BLaER1 treated with 17β-estradiol and CSF1 and Interleukin-3, amounts not matched to agents 10 nM and 100 nM (cell line): ENCODE measurements around the gene ZBTB44.

ENCODE experiments used
- H3K27ac ChIP-seq, 11 experiments: shearing (Covaris generic); formaldehyde crosslinking; 2 replicates each; pipeline ENCODE4 v1.8.1; 2022
- H3K27me3 ChIP-seq, 11 experiments: shearing (Covaris generic); formaldehyde crosslinking; 2 replicates each; pipeline ENCODE4 v1.8.1; 2022
- H3K36me3 ChIP-seq, 11 experiments: shearing (Covaris generic); formaldehyde crosslinking; 2 replicates each; pipeline ENCODE4 v1.8.1; 2022
- H3K4me1 ChIP-seq, 10 experiments: shearing (Covaris generic); formaldehyde crosslinking; 2 replicates each; pipeline ENCODE4 v1.8.1; 2022
- H3K4me2 ChIP-seq, 11 experiments: shearing (Covaris generic); formaldehyde crosslinking; 2 replicates each; pipeline ENCODE4 v1.8.1; 2022
- H3K4me3 ChIP-seq, 10 experiments: shearing (Covaris generic); formaldehyde crosslinking; 2 replicates each; pipeline ENCODE4 v1.8.1; 2022
- H3K9ac ChIP-seq, 11 experiments: shearing (Covaris generic); formaldehyde crosslinking; 2 replicates each; pipeline ENCODE4 v1.8.1; 2022
- H3K9me3 ChIP-seq, 11 experiments: shearing (Covaris generic); formaldehyde crosslinking; replicated peaks in 1 of 11; 2 replicates each; pipeline ENCODE4 v1.8.1; 2022
- H4K20me1 ChIP-seq, 11 experiments: shearing (Covaris generic); formaldehyde crosslinking; 2 replicates each; pipeline ENCODE4 v1.8.1; 2022
- Cebpa-rat ChIP-seq, 11 experiments: shearing (Covaris generic); IDR thresholded peaks; 2 replicates each; pipeline ENCODE4 v1.8.1; 2022

ZBTB44 gene

GRCh38 chr11:130181295-130182272, 133.1 kb downstream of the ZBTB44 start:
- H3K36me3 ChIP-seq = no peaks in the 10 kb centered on the region
- H4K20me1 ChIP-seq = no peaks in the 10 kb centered on the region
- H3K4me3 ChIP-seq = no peak overlapping the region
- peak overlapping the region in 2 of 11 experiments; percentile 33 to 35; a peak in 2 of 22 replicates for H3K27ac ChIP-seq
- H3K9ac ChIP-seq = no peak overlapping the region
- peaks cover 0 to 3% (median 0%) of the 10 kb centered on the region in 11 experiments; a peak in 1 of 22 replicates for H3K9me3 ChIP-seq
- no peaks in the 10 kb centered on the region for H3K27me3 ChIP-seq
- TF ChIP-seq Cebpa-rat (IDR thresholded peaks at IDR 0.05) = no peak; a peak in 1 of 22 replicates
- H3K4me1 ChIP-seq = peaks cover 25 to 57% (median 39%) of the 10 kb centered on the region in 10 experiments
- peak overlapping the region in 7 of 11 experiments; percentile 6 to 79 (median 70); a peak in 9 of 22 replicates for H3K4me2 ChIP-seq

- Histone ChIP-seq H3K27me3 (no peaks in the 10 kb centered on the region), H4K20me1 (no peaks in the 10 kb centered on the region), H3K4me2 (peak overlapping the region in 7 of 11 experiments; percentile 6 to 81 (median 71); a peak in 10 of 22 replicates), H3K27ac (no peak overlapping the region; a peak in 1 of 22 replicates), H3K9me3 (peaks cover 0 to 3% (median 0%) of the 10 kb centered on the region in 11 experiments; a peak in 6 of 22 replicates), H3K4me1 (peaks cover 25 to 57% (median 39%) of the 10 kb centered on the region in 10 experiments), H3K4me3 (no peak overlapping the region), H3K36me3 (no peaks in the 10 kb centered on the region), H3K9ac (no peak overlapping the region)
- TF ChIP-seq Cebpa-rat (IDR thresholded peaks at IDR 0.05) = no peak
Measured at GRCh38 chr11:130180896-130181294, 133.8 kb downstream of the ZBTB44 start.

GRCh38 chr11:130180491-130180890, 134.2 kb downstream of the ZBTB44 start:
- no peaks in the 10 kb centered on the region for H3K27me3 ChIP-seq
- no peaks in the 10 kb centered on the region for H3K36me3 ChIP-seq
- no peaks in the 10 kb centered on the region for H4K20me1 ChIP-seq
- H3K4me2 ChIP-seq = peak overlapping the region in 9 of 11 experiments; percentile 64 to 81 (median 71); a peak in 14 of 22 replicates
- H3K27ac ChIP-seq = peak overlapping the region in 2 of 11 experiments; percentile 16 to 24; a peak in 5 of 22 replicates
- H3K4me3 ChIP-seq = no peak overlapping the region
- no peak for TF ChIP-seq Cebpa-rat (IDR thresholded peaks at IDR 0.05)
- H3K9ac ChIP-seq = no peak overlapping the region
- H3K4me1 ChIP-seq = peaks cover 25 to 57% (median 39%) of the 10 kb centered on the region in 10 experiments
- H3K9me3 ChIP-seq = peaks cover 0 to 7% (median under 1%) of the 10 kb centered on the region in 11 experiments; a peak in 7 of 22 replicates

- Histone ChIP-seq H3K4me3 (no peak overlapping the region), H3K36me3 (no peaks in the 10 kb centered on the region), H3K4me2 (peak overlapping the region; percentile 52 to 81 (median 71); a peak in 20 of 22 replicates), H3K4me1 (peaks cover 25 to 57% (median 39%) of the 10 kb centered on the region in 10 experiments), H3K9me3 (peaks cover 5 to 16% (median 8%) of the 10 kb centered on the region in 11 experiments; a peak in 16 of 22 replicates), H3K27ac (peak overlapping the region in 2 of 11 experiments; percentile 16 to 24; a peak in 4 of 22 replicates), H4K20me1 (no peaks in the 10 kb centered on the region), H3K9ac (no peak overlapping the region), H3K27me3 (no peaks in the 10 kb centered on the region)
- TF ChIP-seq Cebpa-rat (IDR thresholded peaks at IDR 0.05) = no peak
Measured at GRCh38 chr11:130179396-130180306, 135.1 kb downstream of the ZBTB44 start.

GRCh38 chr11:130178441-130179339, 136.0 kb downstream of the ZBTB44 start:
- H4K20me1 ChIP-seq = no peaks in the 10 kb centered on the region
- peaks cover 5 to 18% (median 10%) of the 10 kb centered on the region in 11 experiments; a peak in 16 of 22 replicates for H3K9me3 ChIP-seq
- H3K27ac ChIP-seq = 0 out of 22 replicates have a peak overlapping the region, but pooled peaks of 2 of the 11 experiments have one; percentile 0 to 4
- no peak for TF ChIP-seq Cebpa-rat (IDR thresholded peaks at IDR 0.05)
- no peak overlapping the region for H3K9ac ChIP-seq
- no peaks in the 10 kb centered on the region for H3K27me3 ChIP-seq
- no peak overlapping the region for H3K4me3 ChIP-seq
- no peaks in the 10 kb centered on the region for H3K36me3 ChIP-seq
- H3K4me1 ChIP-seq = peaks cover 25 to 57% (median 39%) of the 10 kb centered on the region in 10 experiments
- H3K4me2 ChIP-seq = peak overlapping the region; percentile 44 to 81 (median 70)

- Histone ChIP-seq H3K9me3 (peaks cover 5 to 18% (median 10%) of the 10 kb centered on the region in 11 experiments; a peak in 16 of 22 replicates), H3K9ac (no peak overlapping the region), H3K27ac (no peak overlapping the region; a peak in 1 of 22 replicates), H3K4me2 (peak overlapping the region in 9 of 11 experiments; percentile 5 to 81 (median 65); a peak in 11 of 22 replicates), H3K27me3 (no peaks in the 10 kb centered on the region), H3K36me3 (no peaks in the 10 kb centered on the region), H3K4me1 (peaks cover 25 to 57% (median 39%) of the 10 kb centered on the region in 10 experiments), H3K4me3 (no peak overlapping the region), H4K20me1 (no peaks in the 10 kb centered on the region)
- no peak for TF ChIP-seq Cebpa-rat (IDR thresholded peaks at IDR 0.05)
Measured at GRCh38 chr11:130177782-130178181, 136.9 kb downstream of the ZBTB44 start.
